Measurements from ENCODE around the gene GHRHR.

- TF ChIP-seq, protein P1, sequence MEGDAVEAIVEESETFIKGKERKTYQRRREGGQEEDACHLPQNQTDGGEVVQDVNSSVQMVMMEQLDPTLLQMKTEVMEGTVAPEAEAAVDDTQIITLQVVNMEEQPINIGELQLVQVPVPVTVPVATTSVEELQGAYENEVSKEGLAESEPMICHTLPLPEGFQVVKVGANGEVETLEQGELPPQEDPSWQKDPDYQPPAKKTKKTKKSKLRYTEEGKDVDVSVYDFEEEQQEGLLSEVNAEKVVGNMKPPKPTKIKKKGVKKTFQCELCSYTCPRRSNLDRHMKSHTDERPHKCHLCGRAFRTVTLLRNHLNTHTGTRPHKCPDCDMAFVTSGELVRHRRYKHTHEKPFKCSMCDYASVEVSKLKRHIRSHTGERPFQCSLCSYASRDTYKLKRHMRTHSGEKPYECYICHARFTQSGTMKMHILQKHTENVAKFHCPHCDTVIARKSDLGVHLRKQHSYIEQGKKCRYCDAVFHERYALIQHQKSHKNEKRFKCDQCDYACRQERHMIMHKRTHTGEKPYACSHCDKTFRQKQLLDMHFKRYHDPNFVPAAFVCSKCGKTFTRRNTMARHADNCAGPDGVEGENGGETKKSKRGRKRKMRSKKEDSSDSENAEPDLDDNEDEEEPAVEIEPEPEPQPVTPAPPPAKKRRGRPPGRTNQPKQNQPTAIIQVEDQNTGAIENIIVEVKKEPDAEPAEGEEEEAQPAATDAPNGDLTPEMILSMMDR (IDR thresholded peaks at IDR 0.05; ENCODE audit: borderline replicate concordance, extremely low read depth, low read length, poor library complexity, severe bottlenecking), result no peak
- TF ChIP-seq EZH2 (IDR thresholded peaks at IDR 0.05; ENCODE audit: borderline replicate concordance, low read depth, low read length, severe bottlenecking), result no peak
Observed at GRCh38 chr7:30928254-30928872, 35.4 kb upstream of the GHRHR start.
